Activated CD4-positive, alpha-beta T cell treated with anti-CD3 and anti-CD28 coated beads, Interleukin-2, amount 50 U/mL, for 24 hours (primary cell): Measurements from ENCODE around the gene RAB1B.
"Not testable (repeated sequence)": the region's sequence is repeated elsewhere in the genome, so short reads cannot be mapped to it uniquely, and the experiment has no call there.

Experiments used
- DNase-seq, 2 donors: peaks; one replicate each; pipeline ENCODE4 v3.0.0-alpha.2; 2020; ENCODE audit warnings: low read depth in 1 of 2, low spot score in 1 of 2

Gene RAB1B

GRCh38 chr11:66239511-66239910, 28.9 kb upstream of the RAB1B start:
- DNase-seq, result no peak

GRCh38 chr11:66239998-66240780, 28.2 kb upstream of the RAB1B start:
- DNase-seq, result no peak

- no peak for DNase-seq
These were observed 27.7 kb upstream of the RAB1B start for GRCh38 chr11:66240781-66241136.

- DNase-seq, result no peak
These were observed 26.2 kb upstream of the RAB1B start for GRCh38 chr11:66242095-66242765.

- DNase-seq, result no peak
These were observed 24.5 kb upstream of the RAB1B start for GRCh38 chr11:66243782-66244535.

- DNase-seq, result no peak
These were observed 21.1 kb upstream of the RAB1B start for GRCh38 chr11:66247295-66247694.

- DNase-seq, result no peak
These were observed 20.6 kb upstream of the RAB1B start for GRCh38 chr11:66247801-66248200.

- no peak for DNase-seq
These were observed 19.5 kb upstream of the RAB1B start for GRCh38 chr11:66248903-66249302.

GRCh38 chr11:66251809-66252208, 16.6 kb upstream of the RAB1B start:
- no peak for DNase-seq

- not testable (repeated sequence) for DNase-seq
These were observed 15.4 kb upstream of the RAB1B start for GRCh38 chr11:66253081-66253480.

GRCh38 chr11:66258473-66258893, 10.0 kb upstream of the RAB1B start:
- no peak for DNase-seq

GRCh38 chr11:66259225-66259624, 9.2 kb upstream of the RAB1B start:
- DNase-seq, result no peak

GRCh38 chr11:66259956-66260355, 8.5 kb upstream of the RAB1B start:
- no peak for DNase-seq

GRCh38 chr11:66261578-66261977, 6.9 kb upstream of the RAB1B start:
- no peak for DNase-seq

- DNase-seq, result no peak
These were observed 6.2 kb upstream of the RAB1B start for GRCh38 chr11:66262191-66262590.

GRCh38 chr11:66262696-66263095, 5.7 kb upstream of the RAB1B start:
- DNase-seq, result no peak

- DNase-seq, result no peak
These were observed 5.2 kb upstream of the RAB1B start for GRCh38 chr11:66263231-66263630.

- DNase-seq, result no peak
These were observed 4.7 kb upstream of the RAB1B start for GRCh38 chr11:66263785-66264184.

- DNase-seq, result no peak
These were observed 4.1 kb upstream of the RAB1B start for GRCh38 chr11:66264383-66264782.

- DNase-seq, result peak in 1 of 2 donors; percentile 20
These were observed 3.5 kb upstream of the RAB1B start for GRCh38 chr11:66264914-66265313.

- DNase-seq, result no peak
These were observed 2.7 kb upstream of the RAB1B start for GRCh38 chr11:66265531-66266377.
